Lung (tissue), 12 donors: Measurements from ENCODE around the gene RAD23B. TPM values are rescaled to one million over a fixed set of nuclear protein-coding genes. Genes with fewer than 3 reads are reported as not detected.

Experiments used
- ATAC-seq: fragments of 200-7000 bp; cut with Tn5 transposase; one replicate; pipeline ENCODE4 v1.9.1; 2020; ENCODE audit warnings: moderate number of reproducible peaks; ENCODE audit not compliant: insufficient read depth, low FRiP score
- DNase-seq, 3 donors: peaks; one replicate each; pipeline ENCODE4 v3.0.0-alpha.2; 2013 to 2017
- H3K27ac ChIP-seq, 2 donors: one replicate each; pipeline ENCODE4 v1.5.1; 2013; ENCODE audit warnings: mild to moderate bottlenecking in 2 of 2, moderate library complexity in 2 of 2, control low read depth in 1 of 2, inconsistent platforms in 1 of 2, low read depth in 1 of 2, low read length in 1 of 2
- H3K27me3 ChIP-seq, 3 donors: one replicate each; pipeline ENCODE4 v1.5.1; 2013; ENCODE audit warnings: low read length in 2 of 3; ENCODE audit not compliant: control insufficient read depth in 3 of 3, insufficient read depth in 3 of 3
- H3K36me3 ChIP-seq, 4 donors: one replicate each; pipeline ENCODE4 v1.5.1; 2013; ENCODE audit warnings: low read length in 4 of 4, mild to moderate bottlenecking in 1 of 4, moderate library complexity in 1 of 4; ENCODE audit not compliant: control insufficient read depth in 4 of 4, insufficient read depth in 4 of 4
- H3K4me1 ChIP-seq, 5 donors: one replicate each; pipeline ENCODE4 v1.5.1; 2013; ENCODE audit warnings: low read length in 5 of 5, mild to moderate bottlenecking in 2 of 5, moderate library complexity in 1 of 5; ENCODE audit not compliant: control insufficient read depth in 5 of 5, insufficient read depth in 5 of 5
- H3K4me3 ChIP-seq: one replicate; pipeline ENCODE4 v1.5.1; 2013; ENCODE audit warnings: mild to moderate bottlenecking, control low read depth, moderate library complexity
- H3K9ac ChIP-seq, 2 donors: one replicate each; pipeline ENCODE4 v1.5.1; 2013; ENCODE audit warnings: low read length in 2 of 2, control low read depth in 1 of 2; ENCODE audit not compliant: insufficient read depth in 1 of 2
- H3K9me3 ChIP-seq, 4 donors: one replicate each; pipeline ENCODE4 v1.5.1; 2013; ENCODE audit warnings: low read length in 3 of 4, mild to moderate bottlenecking in 1 of 4, moderate library complexity in 1 of 4; ENCODE audit not compliant: control insufficient read depth in 4 of 4, insufficient read depth in 3 of 4
- WGBS, 2 donors: extraction: QIAGEN DNeasy Blood & Tissue Kit; methylation state at CpG; one replicate each; pipeline ENCODE4 v1.1.7; 2013; 5-methylcytosine and 5-hydroxymethylcytosine counted together
- polyA plus RNA-seq, 2 donors: library from polyadenylated mRNA; stranded (reverse); fragments of 200-250 nt; gene quantifications; one replicate each; pipeline ENCODE4 v1.2.1, GENCODE V29; 2013
- total RNA-seq, 2 donors: library from RNA; depleted of rRNA in 1 of 2; stranded (reverse); fragments of >200 nt in 1 of 2; gene quantifications; one replicate each; pipeline ENCODE4 v1.2.1, GENCODE V29; 2014 to 2021
- TF ChIP-seq, protein P1 (sequence below): IDR thresholded peaks from 2 replicates; pipeline ENCODE4 v1.5.1; 2012; ENCODE audit warnings: mild to moderate bottlenecking; ENCODE audit errors: control extremely low read depth, extremely low read depth
- donor health status: control.
- donor health status: control.
- donor health status: Bipolar disorder and iron deficiency.
- donor health status: healthy.
- donor health status: DM: yes; HTN: yes; CAD: no.

RAD23B gene
- total and polyA plus RNA-seq, 4 donors: 37.9 to 114 (median 62.3) TPM

DNA sequence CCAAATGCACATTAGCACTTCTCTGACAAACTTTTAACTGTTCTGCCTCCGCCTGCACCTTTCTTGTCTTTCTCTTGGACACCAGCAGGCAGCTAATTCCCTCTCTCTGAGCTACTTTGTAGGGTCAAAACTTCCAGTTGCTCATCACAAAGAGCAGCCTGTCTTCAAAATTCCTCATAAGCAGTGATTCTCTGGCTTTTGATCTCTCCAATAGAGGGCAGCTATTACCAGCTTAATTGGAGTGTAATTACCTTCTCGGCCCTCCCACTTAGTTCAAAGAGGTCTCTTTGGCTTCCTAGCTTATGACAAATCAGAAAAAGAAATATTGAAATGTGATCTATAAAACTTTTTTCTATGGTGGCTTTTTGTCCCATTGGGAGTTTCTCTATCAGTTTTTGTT, 43.6 kb upstream of the RAD23B start:
- DNase-seq (peak in 1 of 3 donors; percentile 31), ATAC-seq (no peak)
- WGBS, 2 donors: 56 to 70% methylated on average over 2 of the region's 2 CpGs

DNA sequence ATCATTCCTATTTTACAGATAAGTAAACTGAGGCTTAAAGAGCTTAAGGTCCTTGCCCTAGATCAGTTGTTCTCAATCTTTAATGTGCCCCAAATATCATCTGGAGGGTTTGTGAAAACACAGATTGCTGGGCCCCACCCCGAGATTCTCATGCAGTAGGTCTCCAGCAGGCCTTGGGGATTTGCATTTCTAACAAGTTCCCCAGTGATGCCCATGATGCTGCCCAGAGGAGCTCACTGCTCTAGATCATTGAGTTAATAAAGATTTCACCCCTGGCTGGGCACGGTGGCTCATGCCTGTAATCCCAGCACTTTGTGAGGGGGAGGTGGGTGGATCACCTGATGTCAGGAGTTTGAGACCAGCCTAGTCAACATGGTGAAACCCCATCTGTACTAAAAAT, 42.8 kb upstream of the RAD23B start:
- Histone ChIP-seq H3K4me1 (peaks cover 0 to 5% (median 0%) of the 10 kb centered on the region in 5 donors), H3K9me3 (no peaks in the 10 kb centered on the region), H3K9ac (no peak overlapping the region), H3K36me3 (no peaks in the 10 kb centered on the region), H3K27ac (no peak overlapping the region), H3K27me3 (no peaks in the 10 kb centered on the region), H3K4me3 (no peak overlapping the region)
- TF ChIP-seq, protein P1, sequence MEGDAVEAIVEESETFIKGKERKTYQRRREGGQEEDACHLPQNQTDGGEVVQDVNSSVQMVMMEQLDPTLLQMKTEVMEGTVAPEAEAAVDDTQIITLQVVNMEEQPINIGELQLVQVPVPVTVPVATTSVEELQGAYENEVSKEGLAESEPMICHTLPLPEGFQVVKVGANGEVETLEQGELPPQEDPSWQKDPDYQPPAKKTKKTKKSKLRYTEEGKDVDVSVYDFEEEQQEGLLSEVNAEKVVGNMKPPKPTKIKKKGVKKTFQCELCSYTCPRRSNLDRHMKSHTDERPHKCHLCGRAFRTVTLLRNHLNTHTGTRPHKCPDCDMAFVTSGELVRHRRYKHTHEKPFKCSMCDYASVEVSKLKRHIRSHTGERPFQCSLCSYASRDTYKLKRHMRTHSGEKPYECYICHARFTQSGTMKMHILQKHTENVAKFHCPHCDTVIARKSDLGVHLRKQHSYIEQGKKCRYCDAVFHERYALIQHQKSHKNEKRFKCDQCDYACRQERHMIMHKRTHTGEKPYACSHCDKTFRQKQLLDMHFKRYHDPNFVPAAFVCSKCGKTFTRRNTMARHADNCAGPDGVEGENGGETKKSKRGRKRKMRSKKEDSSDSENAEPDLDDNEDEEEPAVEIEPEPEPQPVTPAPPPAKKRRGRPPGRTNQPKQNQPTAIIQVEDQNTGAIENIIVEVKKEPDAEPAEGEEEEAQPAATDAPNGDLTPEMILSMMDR: no peak
- ATAC-seq (no peak), DNase-seq (no peak)
- 89 to 96% methylated on average over 2 of the region's 2 CpGs for WGBS, 2 donors

More for the DNA sequence above, 43.6 kb upstream of the RAD23B start:
- peaks cover 0 to 5% (median 0%) of the 10 kb centered on the region in 5 donors for H3K4me1 ChIP-seq
- no peak overlapping the region for H3K9ac ChIP-seq
- TF ChIP-seq, protein P1: peak; percentile 28
- no peak overlapping the region for H3K27ac ChIP-seq
- no peaks in the 10 kb centered on the region for H3K27me3 ChIP-seq
- no peaks in the 10 kb centered on the region for H3K9me3 ChIP-seq
- no peaks in the 10 kb centered on the region for H3K36me3 ChIP-seq
- no peak overlapping the region for H3K4me3 ChIP-seq

DNA sequence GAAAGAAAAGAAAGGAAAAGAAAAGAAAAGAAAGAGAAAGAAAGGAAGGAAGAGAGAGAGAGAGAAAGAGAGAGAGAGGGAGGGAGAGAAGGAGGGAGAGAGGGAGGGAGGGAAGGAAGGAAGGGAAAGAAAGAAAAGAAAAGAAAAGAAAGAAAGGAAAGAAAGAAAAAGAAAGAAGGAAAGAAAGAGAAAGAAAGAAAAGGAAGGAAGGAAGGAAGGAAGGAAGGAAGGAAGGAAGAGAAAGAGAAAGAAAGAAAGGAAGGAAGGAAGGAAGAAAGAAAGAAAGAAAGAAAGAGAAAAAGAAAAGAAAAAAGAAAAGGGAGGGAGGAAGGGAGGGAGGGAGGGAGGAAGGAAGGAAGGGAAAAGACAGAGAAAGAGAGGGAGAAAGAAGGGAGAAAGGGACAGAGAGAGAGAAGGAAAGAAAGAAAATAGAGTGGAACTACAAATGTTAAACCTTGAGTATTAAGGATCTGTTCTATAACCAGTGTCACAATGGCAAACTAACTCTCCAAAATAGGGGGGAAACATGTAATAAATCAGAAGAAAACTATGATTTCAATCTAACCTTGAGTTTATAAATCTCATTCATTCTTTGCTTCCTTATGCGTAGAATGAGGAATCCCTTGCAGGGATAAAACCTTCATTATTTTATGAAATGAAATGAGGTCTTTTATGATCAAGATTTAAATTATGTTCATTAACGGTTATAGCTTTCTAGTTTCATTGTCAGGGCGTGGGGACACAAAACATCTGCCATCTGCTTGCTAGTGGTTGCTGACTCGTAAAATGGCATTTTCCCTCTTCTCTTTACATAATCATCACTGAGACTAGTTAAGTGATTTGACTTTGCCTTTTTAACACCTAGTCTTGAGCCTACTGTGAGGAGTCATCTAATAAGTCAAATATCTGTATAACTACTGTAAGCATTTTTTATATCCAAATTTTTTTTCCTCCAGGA, 40.7 kb upstream of the RAD23B start:
- TF ChIP-seq, protein P1: no peak
- H3K27ac ChIP-seq: no peak overlapping the region
- ATAC-seq: no peak
- DNase-seq: peak; percentile 75 to 86 (median 82)
- no peaks in the 10 kb centered on the region for H3K36me3 ChIP-seq
- H3K9ac ChIP-seq: no peak overlapping the region
- 74 to 83% methylated on average over 4 of the region's 4 CpGs for WGBS, 2 donors
- no peaks in the 10 kb centered on the region for H3K27me3 ChIP-seq
- no peak overlapping the region for H3K4me3 ChIP-seq
- peaks cover 0 to 5% (median 0%) of the 10 kb centered on the region in 5 donors for H3K4me1 ChIP-seq
- H3K9me3 ChIP-seq: peaks cover 0 to 3% (median 0%) of the 10 kb centered on the region in 4 donors
